ENCODE results near the gene ERBB4.

- TF ChIP-seq, protein P1, sequence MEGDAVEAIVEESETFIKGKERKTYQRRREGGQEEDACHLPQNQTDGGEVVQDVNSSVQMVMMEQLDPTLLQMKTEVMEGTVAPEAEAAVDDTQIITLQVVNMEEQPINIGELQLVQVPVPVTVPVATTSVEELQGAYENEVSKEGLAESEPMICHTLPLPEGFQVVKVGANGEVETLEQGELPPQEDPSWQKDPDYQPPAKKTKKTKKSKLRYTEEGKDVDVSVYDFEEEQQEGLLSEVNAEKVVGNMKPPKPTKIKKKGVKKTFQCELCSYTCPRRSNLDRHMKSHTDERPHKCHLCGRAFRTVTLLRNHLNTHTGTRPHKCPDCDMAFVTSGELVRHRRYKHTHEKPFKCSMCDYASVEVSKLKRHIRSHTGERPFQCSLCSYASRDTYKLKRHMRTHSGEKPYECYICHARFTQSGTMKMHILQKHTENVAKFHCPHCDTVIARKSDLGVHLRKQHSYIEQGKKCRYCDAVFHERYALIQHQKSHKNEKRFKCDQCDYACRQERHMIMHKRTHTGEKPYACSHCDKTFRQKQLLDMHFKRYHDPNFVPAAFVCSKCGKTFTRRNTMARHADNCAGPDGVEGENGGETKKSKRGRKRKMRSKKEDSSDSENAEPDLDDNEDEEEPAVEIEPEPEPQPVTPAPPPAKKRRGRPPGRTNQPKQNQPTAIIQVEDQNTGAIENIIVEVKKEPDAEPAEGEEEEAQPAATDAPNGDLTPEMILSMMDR (IDR thresholded peaks at IDR 0.05; ENCODE audit: control extremely low read depth in 1 of 3, insufficient read depth in 1 of 3, low read depth in 1 of 3, low read length in 3 of 3): no peak
- TF ChIP-seq RBBP5 (IDR thresholded peaks at IDR 0.05; ENCODE audit: borderline replicate concordance, low read depth, low read length): no peak
- no peak for TF ChIP-seq POLR2AphosphoS5 (IDR thresholded peaks at IDR 0.05; ENCODE audit: low read depth, low read length)
- no peak for TF ChIP-seq SIN3A (conservative IDR thresholded peaks at IDR 0.05 in 1 of 2, IDR thresholded peaks at IDR 0.05 in 1 of 2; ENCODE audit: low read depth in 1 of 2, low read length in 2 of 2)
- TF ChIP-seq KDM1A (IDR thresholded peaks at IDR 0.05; ENCODE audit: borderline replicate concordance, low read length): no peak
- no peak for TF ChIP-seq USF2 (IDR thresholded peaks at IDR 0.05; ENCODE audit: low read length)
- TF ChIP-seq TEAD4 (IDR thresholded peaks at IDR 0.05; ENCODE audit: low read depth, low read length): no peak
Measured at GRCh38 chr2:211358504-211358903, 1180.1 kb downstream of the ERBB4 start.
